Colon (tissue), 2 donors: ENCODE data around the gene TAF3.

Experiments
- FAIRE-seq: peaks from 2 replicates; lab custom pipeline; 2012; peaks lifted over from hg19 to GRCh38; lab: Jason Lieb, UNC
- donor health status: control.
- donor health status: control.

Gene TAF3

DNA sequence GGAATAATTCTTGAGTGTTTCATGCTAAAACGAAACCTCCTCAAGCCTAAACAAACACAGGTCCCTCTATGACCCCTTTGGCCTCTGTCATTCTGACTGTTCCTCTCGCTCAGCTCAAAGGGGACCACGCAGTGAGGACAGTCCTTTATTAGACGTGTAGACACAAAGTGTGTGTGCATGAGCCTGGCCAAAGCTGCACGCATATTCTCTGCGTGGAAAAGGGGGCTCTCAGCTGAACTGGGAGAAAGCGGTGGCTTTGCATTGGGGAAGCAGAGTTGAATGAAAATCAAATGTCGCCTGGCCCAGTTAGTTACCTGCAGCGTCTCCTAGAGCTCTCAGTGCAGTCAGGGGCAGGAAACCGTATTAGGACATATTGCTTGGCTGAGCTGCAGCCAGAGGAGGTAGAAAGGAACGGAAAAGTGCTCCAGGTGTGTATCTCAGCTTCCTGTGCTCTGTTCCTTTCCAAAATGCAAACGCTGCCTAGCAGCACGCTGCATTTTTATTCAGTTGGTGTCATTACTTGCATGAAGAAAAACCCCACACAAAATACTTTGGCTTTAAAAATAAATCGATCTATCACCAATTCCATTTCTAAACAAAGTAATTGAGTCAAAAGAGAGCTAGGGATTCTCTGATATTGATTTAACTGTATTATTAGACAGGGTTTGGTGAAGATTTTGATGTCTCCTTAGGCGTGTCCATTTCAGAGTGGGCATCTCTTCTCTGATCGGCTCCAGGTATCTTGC is 241.1 kb downstream of the TAF3 start:
- no peak for FAIRE-seq

DNA sequence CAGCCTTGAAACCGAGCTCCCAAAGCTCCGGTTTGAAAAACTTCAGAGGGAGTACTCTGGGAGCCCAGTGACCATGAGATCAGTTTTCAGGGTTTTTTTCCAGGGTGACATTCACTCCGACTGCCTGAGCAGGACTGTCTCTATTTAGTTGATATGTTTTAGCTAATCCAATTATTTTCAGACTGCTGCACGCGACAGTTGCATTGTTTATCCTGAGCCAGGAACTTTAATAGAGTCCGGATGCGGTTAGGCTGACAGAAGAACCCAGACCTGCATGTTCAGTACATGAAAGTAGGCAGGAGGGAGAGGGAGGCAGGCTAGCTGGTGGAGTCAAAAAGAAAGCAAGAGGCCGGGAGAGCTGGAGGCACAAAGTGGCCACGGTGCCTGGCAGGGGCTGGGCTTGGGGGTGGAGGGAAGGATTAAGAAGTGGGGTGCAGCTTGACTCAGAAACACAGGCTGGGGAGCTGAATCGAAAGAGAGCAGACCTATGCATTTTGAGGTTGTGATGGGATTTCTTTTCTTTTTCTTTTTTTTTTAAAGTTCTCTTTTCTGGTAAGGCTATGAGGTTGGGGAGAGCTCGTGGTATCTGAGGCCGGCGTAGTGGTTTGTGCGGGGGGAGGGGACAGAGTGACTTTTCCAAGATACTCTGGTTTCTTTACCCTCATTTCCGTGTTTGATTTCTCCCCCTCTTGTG is 241.9 kb downstream of the TAF3 start:
- FAIRE-seq: no peak

DNA sequence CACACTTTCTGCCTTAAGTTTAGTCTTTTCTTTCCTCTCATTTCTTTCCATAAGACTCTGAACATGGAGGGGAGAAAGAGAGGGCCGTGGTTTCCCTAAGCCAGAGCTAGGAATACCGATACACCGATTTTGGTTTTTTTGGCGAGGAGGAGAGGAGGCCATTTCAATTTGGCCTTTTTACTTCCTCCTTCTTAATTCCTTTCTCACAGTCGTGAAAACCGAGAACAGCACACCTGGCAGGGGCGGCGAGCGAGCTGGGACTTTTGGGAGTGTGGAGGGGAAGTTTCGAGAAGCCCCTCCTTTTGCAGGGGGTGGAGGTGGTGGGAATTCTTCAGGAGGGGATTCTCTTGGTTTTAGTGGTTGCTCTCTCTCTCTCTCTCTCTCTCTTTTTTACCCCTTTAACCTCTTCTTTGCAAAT is 242.4 kb downstream of the TAF3 start:
- no peak for FAIRE-seq

DNA sequence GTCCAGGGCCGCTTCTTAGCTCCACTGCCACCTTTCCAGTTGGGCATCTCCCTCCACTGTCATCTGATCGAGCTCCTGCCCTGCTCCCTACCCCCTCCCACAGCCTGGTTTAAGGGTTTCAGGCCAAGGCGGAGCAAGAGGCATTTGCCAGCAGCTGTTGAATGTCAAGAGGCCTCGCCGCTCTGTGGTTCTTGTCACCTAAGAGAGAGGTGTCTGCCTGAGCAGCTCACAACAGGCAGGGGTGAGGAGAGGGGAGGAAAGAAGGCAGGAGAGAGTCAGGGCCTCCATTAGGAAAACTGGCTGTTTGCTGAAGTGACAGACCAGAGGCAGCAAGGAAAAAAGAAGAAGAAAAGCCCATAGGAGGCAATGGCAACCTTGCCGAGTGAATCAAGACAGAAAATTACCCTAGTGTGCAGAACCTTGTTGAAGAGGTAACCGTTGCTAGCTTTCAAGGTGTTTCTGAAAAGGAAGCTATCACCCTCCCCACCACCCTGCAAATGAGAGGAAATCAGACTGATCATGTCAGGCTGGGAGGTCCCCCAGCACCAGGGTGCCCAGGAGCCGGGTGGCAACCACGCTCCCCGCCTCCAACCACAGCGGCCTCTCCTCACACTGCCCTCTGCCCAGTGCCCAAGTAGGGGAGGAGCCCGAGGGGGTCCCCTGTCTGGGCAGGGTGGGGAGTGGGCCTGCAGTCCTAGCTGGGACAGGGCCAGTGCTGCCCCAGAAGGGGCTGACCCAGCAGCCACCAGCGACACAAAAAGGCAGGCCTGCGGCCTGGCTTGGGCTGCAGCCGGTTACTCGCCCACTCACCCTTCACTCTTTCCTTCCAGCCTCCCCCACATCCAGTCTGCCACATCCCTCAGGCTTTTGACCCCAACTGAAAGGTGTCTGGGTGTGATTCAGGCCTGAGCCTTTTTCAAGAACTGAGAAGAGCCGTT is 243.2 kb downstream of the TAF3 start:
- FAIRE-seq: no peak

DNA sequence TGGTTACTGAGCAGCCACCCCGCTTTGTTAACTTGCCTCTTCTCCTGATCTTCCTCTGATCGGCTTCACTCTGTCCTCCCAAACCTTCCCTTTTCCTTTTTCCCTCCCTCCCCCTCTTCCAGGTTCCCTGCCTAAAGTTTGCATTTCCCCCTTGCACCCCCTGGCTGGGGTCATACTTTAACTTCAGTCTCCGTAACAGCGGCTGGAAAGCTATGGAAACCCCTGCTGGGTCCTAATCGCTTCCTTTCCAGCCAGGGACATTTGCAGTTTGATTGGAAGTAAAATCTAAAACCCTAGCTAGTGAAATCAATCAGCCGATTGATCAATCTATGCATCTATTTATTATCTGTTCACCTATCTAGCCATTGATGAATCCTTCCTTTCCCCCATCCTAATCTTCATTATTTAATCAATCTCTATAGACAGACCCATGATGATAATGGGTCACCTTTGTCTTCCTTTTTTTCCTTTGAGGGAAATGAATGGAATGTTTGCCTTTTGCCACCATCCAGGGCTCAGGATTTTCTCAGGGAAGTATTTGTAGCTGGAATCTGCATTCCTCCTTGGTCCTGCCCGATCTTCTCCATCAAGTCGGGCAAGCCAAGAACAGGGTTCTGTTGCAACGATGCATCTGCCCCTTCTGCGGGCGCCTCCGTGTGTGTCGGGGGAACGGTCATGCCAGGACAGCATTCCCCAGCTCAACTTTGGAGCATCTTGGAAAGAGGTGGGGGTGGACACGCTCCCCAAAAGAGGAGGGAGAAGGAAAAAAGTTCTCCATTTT is 245.0 kb downstream of the TAF3 start:
- FAIRE-seq: no peak

DNA sequence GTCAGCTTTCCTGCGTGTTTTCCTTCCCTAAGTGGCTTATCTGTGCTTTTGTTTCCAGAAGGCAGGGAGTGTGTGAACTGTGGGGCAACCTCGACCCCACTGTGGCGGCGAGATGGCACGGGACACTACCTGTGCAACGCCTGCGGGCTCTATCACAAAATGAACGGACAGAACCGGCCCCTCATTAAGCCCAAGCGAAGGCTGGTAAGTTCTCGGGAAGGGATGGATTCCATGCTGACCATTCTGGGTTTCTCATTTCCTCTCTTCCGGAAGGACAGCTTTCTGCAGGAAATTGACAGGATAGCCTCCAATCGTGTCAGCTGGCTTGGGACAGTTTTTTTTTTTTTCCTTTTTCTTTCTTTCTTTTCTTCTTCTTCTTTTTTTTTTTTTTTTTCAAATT is 245.6 kb downstream of the TAF3 start:
- no peak for FAIRE-seq

DNA sequence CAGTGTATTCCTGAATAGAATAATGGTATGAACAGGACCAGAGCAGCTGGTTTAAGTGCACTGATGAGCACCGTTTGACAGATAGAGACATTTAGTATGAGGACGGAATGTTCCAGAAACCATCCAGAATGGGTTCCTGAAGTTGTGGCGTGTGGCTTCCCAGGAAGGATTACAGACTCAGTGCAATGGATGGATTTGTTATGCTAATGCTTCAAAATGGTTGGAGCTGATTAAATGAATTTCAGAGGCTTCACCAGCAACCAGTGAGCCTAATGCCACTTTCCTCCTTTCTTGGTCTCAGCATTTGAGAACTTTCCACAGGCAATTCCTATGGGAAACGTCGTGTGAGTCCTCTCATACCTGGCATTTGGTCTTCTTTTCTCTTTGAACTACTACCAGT is 246.1 kb downstream of the TAF3 start:
- FAIRE-seq: no peak

DNA sequence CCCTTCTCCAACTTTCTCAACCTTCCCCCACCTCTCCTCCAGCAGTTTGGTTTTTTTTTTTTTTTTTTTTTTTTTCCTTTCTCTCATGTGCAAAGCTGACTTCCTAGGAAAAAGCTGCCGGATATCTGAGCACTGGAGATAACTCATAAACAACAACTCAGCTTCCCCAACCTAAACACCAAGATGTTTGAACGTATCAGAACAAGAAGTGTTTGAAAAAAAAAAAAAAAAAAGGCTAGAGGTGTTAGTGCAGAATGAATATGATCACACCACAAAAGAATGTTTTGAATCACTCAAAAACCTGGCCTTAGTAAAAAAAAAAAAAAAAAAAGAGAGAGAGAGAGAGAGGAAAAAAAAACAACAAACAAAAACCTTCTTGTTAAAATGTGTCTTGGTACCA is 247.3 kb downstream of the TAF3 start:
- no peak for FAIRE-seq

DNA sequence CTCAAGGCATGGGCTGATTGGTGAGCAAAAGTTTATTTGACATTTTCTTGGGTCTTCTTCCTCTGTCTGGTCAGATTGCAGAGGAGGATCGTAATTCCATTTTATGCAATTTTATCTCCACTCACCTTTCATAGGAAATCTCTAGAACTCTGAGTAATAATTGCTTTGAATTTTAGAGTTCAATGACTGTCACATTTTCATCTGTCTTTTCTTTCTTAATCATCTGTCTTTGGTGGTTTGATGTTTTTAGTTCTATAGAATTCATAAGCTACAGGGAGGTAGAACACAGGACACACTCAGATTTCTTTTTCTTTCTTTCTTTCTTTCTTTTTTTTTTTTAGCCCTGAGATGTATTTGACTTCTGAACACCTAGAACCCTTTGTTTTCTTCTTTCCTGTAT is 247.8 kb downstream of the TAF3 start:
- no peak for FAIRE-seq
